NCI-H526 treated with DMSO at 0.1 percent for 48 hours (cell line): Measurements from ENCODE around the gene TCF7L1.
"Not testable (repeated sequence)": the region's sequence is repeated elsewhere in the genome, so short reads cannot be mapped to it uniquely, and the experiment has no call there.

ENCODE experiments used
- DNase-seq: peaks from one replicate; lab custom pipeline; 2025; lab: John Stamatoyannopoulos, UW

TCF7L1 gene

DNA sequence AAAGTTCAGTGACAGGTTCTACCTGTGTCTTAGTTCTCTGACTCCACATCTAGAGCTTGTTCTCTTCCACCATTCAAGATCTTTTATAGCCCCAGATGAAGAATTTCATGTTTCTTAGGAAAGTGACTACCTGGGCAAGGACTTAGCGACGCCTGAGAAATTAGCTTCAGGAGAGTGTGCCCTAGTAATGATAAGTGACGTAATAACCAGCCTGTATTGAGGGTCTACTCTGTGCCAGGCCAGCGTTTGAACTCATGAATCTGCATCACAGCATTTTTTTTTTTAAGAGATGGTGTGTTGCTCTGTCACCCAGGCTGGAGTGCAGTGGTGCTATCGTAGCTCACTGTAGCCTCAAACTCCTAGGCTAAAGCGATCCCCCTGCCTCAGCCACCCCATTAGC is 51.8 kb downstream of the TCF7L1 start:
- DNase-seq, result no peak

DNA sequence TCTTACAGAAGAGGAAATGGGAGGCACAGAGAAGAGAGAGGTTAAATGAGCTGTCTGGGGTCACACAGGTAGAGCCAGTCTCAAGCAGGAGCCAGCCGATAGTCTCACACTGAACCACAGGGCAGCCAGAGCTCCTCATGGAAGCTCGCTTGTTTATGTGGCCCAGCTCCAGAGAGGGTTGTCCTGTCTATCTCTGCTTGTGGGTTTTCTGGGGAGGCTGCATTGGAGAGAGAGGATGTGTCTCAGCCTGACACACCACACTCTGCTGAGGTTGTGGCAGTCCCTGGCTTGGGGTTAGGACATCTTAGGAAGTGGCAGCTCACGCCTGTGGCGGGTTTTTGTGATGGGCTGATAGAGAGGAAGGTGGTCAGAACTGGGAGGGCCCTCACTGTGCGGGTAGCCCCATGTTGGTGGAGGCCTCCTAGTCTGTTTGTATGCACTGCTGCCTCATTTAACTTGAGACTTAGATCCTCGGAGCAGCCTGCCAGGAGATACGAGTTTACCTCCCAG is 52.3 kb downstream of the TCF7L1 start:
- no peak for DNase-seq

DNA sequence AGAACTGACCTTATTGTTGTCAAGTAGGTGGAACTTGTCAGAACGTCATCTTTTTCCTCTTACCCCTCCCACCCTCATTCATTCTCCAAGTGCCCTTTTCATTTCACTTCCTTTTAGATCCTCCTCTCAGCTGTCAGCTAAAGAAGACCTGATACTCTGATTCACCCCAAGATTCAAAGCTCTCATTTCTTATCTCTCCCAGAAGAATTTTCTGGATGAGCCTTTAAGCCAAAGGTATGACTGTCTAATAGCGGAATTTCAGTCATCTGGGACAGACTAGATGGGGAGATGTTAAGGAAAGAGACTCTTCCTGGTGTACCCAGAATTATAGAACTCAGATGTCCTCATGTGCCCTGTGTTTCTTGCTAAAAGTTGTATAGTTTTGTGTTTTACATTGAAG is 53.9 kb downstream of the TCF7L1 start:
- DNase-seq, result no peak

DNA sequence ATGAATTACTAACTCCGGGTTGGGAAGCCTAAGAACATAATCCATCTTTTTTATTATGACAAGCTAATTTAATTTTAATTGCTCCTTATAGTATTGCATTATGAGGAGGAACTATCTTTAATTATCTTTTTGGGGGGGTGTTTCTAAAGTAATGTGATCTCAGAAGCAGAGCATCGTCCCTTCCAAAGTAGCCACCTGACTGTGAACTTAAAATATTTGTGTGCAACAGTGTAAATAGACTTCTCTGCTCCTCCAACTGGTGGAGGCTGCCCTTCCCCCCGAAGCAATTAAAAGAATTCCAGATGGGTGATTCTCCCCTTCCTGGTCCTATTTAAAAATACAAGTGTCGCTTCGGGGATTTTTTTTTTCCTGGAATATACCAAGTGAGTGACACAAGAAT is 55.7 kb downstream of the TCF7L1 start:
- no peak for DNase-seq

DNA sequence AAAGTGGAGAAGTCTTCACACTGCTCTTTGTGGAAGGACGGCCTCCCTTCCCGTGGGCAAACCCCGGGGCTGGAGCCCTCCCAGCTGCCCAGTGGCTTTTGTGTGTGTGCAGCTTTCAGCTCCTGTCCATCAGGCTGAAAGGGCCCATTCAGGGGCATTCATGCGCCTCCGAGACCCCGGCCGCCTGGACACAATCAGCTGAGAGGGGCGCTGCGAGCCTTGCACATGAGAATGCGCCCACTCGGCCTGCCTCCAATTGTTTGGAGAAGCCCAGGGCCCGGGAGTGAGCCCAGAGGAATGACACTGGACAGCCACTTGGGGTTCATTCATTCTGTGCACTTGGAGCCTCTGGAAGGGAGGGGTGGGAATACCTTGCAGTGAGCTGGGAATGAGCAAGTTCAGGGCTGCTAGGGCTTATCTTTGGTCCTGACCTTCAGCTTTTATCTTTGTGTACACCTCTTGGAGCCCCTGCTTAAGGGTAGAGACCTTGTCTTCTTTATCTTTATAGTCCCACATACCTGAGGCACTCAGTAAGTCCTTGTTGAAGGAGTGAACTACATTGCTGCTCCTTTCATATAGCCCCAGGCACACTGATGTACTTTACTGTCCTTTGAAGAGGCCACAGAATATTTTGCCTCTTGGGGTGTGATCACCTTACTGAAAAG is 56.5 kb downstream of the TCF7L1 start:
- DNase-seq, result no peak

DNA sequence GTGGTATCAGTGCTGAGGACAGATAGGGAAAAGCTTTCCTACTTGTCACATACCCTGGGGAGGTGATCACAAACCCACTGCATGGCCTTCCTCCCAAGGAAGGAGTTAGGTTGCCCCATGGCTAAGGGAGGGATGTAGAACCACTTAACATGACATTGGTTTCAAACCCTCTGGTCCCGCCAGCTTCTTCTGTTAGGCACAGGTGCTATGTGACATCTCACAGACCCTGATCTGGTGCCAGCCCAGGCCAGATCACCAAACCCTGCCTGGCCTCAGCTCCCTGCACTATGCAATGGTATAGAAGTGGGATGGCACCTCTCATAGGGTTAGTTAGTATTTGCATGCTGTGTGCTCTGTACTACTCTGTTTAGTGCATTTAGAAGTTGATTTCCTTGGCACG is 58.0 kb downstream of the TCF7L1 start:
- no peak for DNase-seq

DNA sequence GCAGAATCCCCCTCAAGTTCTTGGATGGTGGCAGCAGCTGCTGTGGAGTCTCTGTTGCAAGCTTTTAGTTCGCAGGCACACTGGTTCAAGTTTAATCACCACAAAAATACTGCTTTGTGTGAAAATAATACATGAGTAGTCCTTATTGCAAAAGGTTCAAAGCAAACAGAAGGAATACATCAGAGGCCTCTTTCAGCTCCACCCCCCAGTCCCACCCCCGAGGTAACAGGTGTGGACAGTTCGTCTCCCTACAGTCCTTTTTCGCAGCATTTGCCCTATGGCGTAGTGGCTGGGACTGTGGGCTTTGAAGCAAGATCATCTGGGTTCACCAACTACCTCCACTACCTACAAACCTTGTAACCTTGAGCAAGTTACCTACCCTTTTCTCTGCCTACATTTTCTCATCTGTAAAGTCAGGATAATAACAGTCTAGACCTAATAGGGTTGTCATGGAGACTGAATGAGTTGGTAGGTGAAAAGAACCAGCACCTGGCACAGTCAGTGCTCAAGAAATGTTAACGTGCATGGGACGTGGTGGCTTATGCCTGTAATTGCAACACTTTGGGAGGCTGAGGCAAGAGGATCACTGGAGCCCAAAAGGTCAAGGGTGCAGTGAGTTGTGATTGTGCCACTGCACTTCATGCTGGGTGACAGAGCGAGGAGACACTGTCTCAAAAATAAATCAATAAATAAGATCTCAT is 61.7 kb downstream of the TCF7L1 start:
- DNase-seq, result no peak

DNA sequence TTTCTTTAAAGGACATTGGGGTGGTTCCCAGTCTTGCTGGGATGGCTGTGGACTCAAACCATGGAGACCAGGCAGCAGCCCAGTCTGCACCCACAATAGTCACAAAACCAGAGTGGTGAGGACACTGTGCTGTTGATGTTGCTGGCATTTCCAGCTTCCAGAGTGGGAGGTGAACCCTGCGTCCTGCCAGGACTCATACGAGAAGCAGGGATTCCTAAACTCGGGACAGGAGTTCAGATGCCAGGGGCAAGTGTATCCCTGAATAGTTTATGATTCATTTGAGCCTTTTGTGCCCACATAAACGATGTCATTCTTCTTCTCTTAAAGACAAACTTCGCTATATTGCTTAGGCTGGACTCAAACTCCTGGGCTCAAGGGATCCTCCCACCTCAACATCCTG is 62.8 kb downstream of the TCF7L1 start:
- DNase-seq, result no peak

DNA sequence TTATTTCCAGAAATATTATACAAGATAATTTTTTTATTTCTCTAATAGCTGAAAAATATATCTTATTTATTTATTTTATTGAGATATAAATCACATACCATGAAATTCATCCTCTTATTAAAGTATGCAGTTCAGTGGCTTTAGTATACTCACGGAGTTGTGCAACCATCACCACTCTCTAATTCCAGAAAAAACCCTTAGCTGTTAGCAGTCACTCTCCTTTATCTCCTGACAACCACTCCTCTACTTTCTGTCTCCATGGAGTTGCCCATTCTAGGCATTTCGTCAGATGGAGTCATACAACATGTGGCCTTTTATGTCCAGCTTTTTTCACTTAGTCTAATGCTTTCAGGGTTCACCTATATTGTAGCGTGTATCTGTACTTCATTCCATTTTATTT is 66.5 kb downstream of the TCF7L1 start:
- no peak for DNase-seq

DNA sequence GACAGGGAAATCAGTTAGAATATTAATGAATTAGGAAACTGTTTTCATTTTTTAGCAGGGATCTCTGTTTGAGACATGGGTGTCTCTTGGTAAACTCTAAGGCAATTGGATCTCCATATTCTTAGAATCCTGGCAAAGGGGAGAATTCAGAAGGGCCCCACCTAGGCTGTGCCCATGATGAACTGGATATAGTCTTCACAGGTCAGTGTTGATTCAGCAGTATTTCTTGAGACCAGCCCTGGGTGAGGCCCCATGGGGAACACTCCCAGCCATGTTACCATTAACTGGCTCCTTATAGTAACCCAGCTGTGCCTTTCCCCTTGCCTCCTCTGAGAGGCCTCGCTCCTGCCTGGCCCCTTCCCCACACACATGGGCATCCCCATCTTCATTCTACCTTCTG is 76.7 kb downstream of the TCF7L1 start:
- DNase-seq, result no peak

DNA sequence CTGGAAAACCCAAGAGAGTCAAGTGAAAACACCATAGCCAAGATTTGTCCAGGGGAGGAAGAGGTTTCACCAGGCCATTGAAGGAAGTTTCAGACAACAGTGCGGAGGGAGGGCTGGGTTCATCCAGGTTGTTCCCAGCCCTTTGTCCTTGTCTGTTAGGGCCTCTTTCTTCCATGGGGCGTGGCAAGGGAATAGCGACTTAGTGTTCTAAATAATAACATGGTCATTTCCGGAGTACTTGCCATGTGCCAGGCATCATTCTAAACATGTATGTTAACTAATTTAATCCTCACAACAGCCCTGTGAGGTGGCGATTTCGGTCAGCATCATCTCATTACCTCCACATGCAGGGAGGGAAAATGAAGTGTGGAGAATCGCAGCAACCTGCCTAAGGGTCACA is 77.3 kb downstream of the TCF7L1 start:
- no peak for DNase-seq

DNA sequence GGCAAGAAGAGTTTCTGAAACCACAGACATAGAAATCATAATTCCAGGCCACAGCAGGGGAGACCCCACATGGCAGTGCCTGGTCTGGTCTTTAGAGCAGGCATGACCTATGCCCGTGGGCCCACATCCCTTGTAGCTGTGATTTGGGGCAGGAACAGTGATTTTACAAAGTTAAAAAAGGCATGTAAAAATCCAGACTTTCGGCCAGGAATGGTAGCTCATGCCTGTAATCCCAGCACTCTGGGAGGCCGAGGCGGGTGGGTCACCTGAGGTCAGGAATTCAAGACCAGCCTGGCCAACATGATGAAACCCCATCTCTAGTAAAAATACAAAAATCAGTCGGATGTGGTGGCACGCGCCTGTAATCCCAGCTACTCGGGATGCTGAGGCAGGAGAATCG is 78.4 kb downstream of the TCF7L1 start:
- not testable (repeated sequence) for DNase-seq

DNA sequence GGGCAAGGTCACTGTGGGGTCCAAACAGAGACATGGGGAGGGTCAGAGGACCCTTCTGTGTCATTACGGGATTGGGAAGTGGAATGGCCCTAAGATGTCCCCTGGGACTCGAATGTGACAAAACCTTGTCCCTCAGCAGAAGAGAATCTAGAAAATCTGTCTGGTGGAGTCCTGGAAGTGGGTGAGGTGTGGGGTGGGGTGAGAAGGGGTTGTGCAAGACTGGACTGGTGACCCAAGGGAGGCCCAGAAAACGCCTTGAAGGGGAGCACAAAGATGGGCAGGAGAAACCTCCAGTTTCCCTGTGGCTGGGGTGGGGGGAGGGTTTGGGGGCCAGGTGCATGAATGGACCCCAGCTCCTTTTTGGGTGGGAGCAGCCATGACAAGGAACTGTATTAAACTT is 79.6 kb downstream of the TCF7L1 start:
- DNase-seq, result no peak

DNA sequence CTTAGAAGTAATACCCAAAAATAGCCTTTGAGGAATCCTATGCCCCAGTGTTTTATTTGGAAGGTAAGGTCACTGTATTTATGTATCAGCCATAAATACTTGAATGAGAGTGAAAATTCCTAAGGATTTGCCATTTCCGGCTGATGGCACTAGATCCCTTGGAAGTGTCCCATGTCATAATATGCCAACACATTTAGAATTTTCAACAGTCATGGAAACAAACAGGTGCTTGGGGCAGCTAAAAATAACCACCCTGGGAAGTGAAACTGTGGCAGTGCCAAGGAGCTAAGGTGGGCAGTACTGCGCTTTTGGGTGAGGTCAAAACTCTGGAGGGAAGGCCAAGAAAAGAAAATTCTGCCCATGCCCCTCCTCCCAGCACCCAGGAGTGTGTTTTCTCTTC is 80.2 kb downstream of the TCF7L1 start:
- no peak for DNase-seq

DNA sequence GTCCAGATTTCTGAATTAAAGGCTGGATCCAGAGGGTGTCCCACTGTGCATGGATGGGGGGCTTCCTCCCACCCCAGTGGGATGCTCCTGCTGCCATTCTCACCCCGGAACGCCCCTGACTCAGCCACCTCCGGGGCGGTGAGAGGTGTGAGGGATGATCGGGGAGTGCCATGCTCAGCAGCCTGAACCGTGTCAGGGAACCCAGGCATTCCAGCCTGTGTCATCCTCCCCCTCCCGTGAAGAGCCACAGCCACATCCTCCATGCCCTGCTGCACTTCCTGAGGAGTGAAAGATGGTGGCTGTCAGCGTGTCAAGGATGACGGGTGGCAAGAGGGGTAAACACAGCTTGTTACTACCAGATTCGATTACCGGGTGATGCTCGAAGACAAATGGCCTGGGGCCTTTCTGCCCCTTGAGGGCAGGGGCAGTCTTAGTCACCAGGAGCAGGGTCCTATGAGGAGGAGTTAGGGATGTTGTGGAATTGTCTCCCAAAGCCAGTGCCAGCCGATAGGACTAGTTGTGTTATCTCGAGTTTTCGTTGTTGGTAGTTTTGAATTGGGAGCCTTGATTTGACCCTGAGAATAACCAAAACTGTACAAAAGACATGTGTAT is 80.8 kb downstream of the TCF7L1 start:
- no peak for DNase-seq

DNA sequence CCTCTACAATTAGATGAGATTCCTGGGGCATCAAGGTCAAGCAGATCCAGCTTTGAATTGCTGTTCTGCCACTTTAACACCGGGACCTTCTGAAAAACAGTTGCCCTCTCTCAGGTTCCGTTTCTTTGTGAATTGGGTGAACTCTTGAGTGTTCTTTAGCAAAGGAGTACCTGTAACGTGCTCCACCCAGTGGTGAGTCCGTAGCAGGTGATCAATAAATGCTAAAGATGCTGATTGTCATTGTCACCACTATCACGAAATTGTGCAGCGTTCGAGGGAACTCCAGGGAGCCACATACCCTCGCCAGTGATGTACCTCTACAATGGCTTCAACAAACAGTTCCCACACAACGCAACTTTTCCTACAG is 81.9 kb downstream of the TCF7L1 start:
- DNase-seq, result no peak

DNA sequence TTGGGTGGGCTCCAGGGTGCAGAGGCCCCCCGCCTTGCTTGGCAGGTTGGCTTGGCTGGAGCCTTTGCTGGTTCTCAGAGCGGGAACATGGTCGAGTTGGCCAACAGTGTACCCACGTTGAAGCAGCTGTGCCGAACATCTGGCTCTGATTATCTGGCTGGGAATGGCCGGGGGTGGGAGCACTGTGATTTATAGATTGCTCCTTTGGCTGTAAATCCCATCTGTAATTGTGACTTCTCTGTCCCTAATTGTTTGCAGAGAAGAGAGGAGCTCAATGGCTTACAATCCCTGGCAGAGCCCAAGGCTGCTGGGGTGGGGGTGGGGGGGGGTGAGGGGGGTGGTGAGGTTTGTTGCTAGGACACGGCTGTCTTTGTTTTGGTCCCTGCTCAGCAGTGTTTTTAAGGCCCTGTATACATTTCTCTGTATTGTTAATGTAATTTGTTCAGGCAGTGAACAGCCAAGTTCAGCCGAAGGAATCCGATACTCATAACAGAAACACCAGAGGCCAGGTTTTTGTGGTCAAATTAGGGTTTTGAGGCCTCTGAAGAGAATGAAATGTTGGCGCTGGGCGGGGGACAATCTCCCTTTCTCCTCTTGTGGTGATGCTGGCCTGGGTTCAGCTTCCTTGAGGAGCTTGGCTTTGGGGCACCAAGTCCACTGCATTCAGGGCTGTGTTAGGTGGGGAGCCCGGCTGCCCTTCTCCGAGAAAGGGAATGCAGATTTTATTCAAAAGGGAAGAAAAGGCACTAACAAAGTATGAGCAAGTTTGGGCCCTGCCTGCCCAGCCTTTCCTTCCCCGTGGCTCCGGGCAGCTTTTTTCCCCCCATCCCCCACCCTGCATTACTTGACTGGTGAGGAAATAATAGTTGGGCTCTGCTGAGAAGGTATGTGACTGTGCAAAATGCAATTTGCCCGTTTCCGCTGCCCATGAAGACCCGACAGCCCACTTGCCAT is 82.5 kb downstream of the TCF7L1 start:
- DNase-seq, result no peak

DNA sequence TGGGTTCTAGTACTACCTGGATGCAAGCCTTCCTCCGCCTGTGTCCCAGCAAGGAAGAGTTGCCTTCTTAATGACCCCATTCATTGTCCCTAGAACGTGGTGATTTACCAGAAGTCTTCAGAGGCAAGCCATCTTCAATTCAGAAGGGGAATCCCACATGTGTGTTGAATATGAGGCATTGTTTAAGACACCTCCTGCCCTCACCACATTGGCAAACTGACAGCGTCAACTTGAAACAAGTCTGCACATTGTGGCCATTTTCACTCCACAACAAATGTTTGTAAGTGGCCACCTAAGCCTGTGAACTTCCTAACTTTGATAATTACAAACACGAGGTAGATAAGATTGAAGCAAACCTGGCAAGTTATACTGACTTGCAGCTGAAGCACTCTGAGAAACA is 83.7 kb downstream of the TCF7L1 start:
- DNase-seq, result no peak

DNA sequence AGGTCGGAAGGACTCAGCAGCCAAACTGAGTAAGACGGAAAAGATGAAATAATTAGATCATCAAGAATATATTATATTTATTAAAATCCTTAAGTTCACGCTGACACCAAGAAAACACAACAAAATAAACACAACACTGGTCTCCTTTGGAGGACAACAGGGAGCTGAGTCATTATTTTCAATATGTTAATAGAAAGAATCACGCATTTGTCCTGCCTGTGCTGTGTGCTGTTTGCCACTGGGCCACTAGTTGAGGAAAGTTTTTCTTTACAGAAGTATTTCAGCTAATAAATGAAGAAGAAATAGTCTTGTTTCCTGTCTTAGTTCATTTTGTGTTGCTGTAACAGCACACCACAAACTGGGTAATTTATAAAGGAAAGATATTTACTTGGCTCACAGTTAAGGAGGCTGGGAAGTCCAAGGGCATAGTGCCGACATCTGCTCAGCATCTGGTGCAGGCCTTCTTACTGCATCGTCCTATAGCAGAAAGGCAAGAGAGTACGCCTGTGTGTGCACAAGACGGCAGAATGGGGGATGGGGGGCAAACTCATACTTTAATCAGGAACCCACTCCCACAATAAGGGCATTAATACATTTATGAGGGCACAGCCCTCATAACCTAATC is 88.0 kb downstream of the TCF7L1 start:
- DNase-seq, result no peak

DNA sequence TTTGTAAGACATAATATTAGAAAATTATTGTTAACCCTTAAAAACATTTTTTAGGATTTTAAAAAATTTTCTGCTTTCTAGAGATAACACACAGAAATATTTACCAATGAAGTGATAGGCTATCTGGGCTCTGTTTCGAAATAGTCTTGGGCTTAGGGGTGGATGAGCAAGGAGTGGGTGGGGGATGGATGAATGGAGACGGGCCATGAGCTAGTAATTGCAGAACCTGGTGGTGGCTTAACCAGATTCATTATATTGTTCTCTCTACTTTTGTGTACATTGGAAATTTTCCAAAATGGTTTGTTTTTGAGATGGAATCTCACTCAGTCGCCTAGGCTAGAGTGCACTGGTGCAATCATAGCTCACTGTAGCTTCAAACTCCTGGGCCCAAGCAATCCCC is 89.6 kb downstream of the TCF7L1 start:
- DNase-seq, result no peak

DNA sequence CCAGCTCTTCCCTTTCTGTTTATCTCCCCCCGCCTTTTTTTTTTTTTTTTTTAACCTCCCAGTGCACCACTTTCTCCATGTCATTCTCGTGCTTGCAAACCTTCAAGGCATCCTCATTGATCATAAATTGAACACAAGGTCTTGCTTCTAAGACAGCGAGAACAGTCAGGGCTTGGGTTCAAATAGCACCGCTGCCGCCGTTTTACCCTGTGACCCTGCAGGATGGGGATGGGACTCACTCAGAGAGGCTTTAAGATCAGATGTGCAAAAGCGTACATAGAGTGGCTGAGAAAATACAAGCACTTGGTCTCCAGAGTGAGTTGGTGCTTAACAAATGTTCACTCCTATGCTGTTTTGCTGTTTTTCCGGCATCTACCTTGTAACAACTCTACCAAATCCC is 93.6 kb downstream of the TCF7L1 start:
- DNase-seq, result no peak
